DND-41 (cell line): ENCODE measurements around the gene RELL2.
A peak's percentile ranks its signal among the peaks of the same experiment; 100 is the strongest.

Source experiments
- ATAC-seq: fragments of 200-7000 bp; cut with Tn5 transposase; 3 replicates; pipeline ENCODE4 v1.9.1; 2021; ENCODE audit warnings: low read depth; ENCODE audit not compliant: insufficient read depth
- DNase-seq: peaks from one replicate; pipeline ENCODE4 v3.0.0-alpha.2; 2020
- H2AFZ ChIP-seq: 2 replicates; pipeline ENCODE4 v1.6.0; 2012; ENCODE audit warnings: low read depth, low read length
- H3K27ac ChIP-seq: 2 replicates; pipeline ENCODE4 v1.5.1; 2012; ENCODE audit warnings: low read length, inconsistent platforms
- H3K27me3 ChIP-seq: fragments of 200-600 bp; sonication (generic); 2 replicates; pipeline ENCODE4 v1.6.0; 2012; ENCODE audit warnings: low read length, mild to moderate bottlenecking, inconsistent platforms; ENCODE audit not compliant: insufficient read depth, poor library complexity
- H3K36me3 ChIP-seq: 2 replicates; pipeline ENCODE4 v1.5.1; 2012; ENCODE audit warnings: low read length, inconsistent platforms; ENCODE audit not compliant: insufficient read depth
- H3K4me1 ChIP-seq: 2 replicates; pipeline ENCODE4 v1.5.1; 2012; ENCODE audit warnings: mild to moderate bottlenecking, low read length; ENCODE audit not compliant: insufficient read depth
- H3K4me2 ChIP-seq: 2 replicates; pipeline ENCODE4 v1.6.0; 2012; ENCODE audit warnings: mild to moderate bottlenecking, moderate library complexity, low read length, inconsistent platforms; ENCODE audit not compliant: insufficient read depth
- H3K4me3 ChIP-seq, 2 experiments: fragments of 200-600 bp in 1 of 2; shearing (Covaris generic) in 1 of 2; 2 replicates each; pipeline ENCODE4 v1.5.1; 2012 to 2016; ENCODE audit warnings: inconsistent platforms in 2 of 2, low read length in 2 of 2, mild to moderate bottlenecking in 2 of 2, low read depth in 1 of 2, moderate library complexity in 1 of 2
- H3K79me2 ChIP-seq: 2 replicates; pipeline ENCODE4 v1.6.0; 2012; ENCODE audit warnings: low read length, inconsistent platforms; ENCODE audit not compliant: insufficient read depth
- H3K9ac ChIP-seq: 2 replicates; pipeline ENCODE4 v1.6.0; 2012; ENCODE audit warnings: low read depth, mild to moderate bottlenecking, inconsistent platforms, low read length, moderate library complexity
- H3K9me3 ChIP-seq: 2 replicates; pipeline ENCODE4 v1.5.1; 2012; ENCODE audit warnings: low read length, moderate library complexity, mild to moderate bottlenecking, inconsistent platforms; ENCODE audit not compliant: insufficient read depth, severe bottlenecking
- H4K20me1 ChIP-seq: 2 replicates; pipeline ENCODE4 v1.6.0; 2012; ENCODE audit warnings: low read length; ENCODE audit not compliant: insufficient read depth
- CTCF ChIP-seq: IDR thresholded peaks from 2 replicates; pipeline ENCODE4 v1.5.1; 2012; ENCODE audit warnings: borderline replicate concordance, low read length, moderate library complexity, mild to moderate bottlenecking; ENCODE audit not compliant: poor library complexity, severe bottlenecking; ENCODE audit errors: extremely low read depth
- EZH2 ChIP-seq: IDR thresholded peaks from 3 replicates; pipeline ENCODE4 v1.6.1; 2012; ENCODE audit warnings: borderline replicate concordance, low read depth, mild to moderate bottlenecking, moderate library complexity, low read length, inconsistent platforms; ENCODE audit not compliant: severe bottlenecking

The RELL2 gene

GRCh38 chr5:141655020-141655419 lies 18.2 kb downstream of the RELL2 start:
- H3K27ac ChIP-seq: no peak overlapping the region
- no peak overlapping the region for H2AFZ ChIP-seq
- no peaks in the 10 kb centered on the region for H3K79me2 ChIP-seq
- H3K27me3 ChIP-seq: peaks cover 4% of the 10 kb centered on the region
- no peaks in the 10 kb centered on the region for H3K36me3 ChIP-seq
- H3K4me3 ChIP-seq: no peak overlapping the region
- DNase-seq (no peak), ATAC-seq (0 out of 3 replicates have a peak, but pooled peaks have one; percentile 17)
- no peaks in the 10 kb centered on the region for H3K4me1 ChIP-seq
- H3K9me3 ChIP-seq: no peaks in the 10 kb centered on the region
- H4K20me1 ChIP-seq: no peaks in the 10 kb centered on the region
- H3K4me2 ChIP-seq: no peak overlapping the region
- no peak for TF ChIP-seq EZH2
- TF ChIP-seq CTCF: no peak
- H3K9ac ChIP-seq: no peak overlapping the region

GRCh38 chr5:141656396-141656795 lies 19.6 kb downstream of the RELL2 start:
- TF ChIP-seq CTCF: no peak
- no peak for TF ChIP-seq EZH2
- H3K9ac ChIP-seq: no peak overlapping the region
- H3K4me3 ChIP-seq: no peak overlapping the region
- DNase-seq: no peak
- no peak overlapping the region for H2AFZ ChIP-seq
- no peaks in the 10 kb centered on the region for H3K9me3 ChIP-seq
- no peaks in the 10 kb centered on the region for H3K79me2 ChIP-seq
- no peaks in the 10 kb centered on the region for H3K4me1 ChIP-seq
- H3K36me3 ChIP-seq: no peaks in the 10 kb centered on the region
- H3K27ac ChIP-seq: no peak overlapping the region
- no peak overlapping the region for H3K4me2 ChIP-seq
- peaks cover 4% of the 10 kb centered on the region for H3K27me3 ChIP-seq
- no peak for ATAC-seq
- H4K20me1 ChIP-seq: no peaks in the 10 kb centered on the region

GRCh38 chr5:141657404-141657803 lies 20.6 kb downstream of the RELL2 start:
- Histone ChIP-seq H3K36me3 (no peaks in the 10 kb centered on the region), H3K9ac (no peak overlapping the region), H4K20me1 (no peaks in the 10 kb centered on the region), H3K4me3 (no peak overlapping the region), H3K9me3 (no peaks in the 10 kb centered on the region), H3K27ac (no peak overlapping the region), H3K4me1 (no peaks in the 10 kb centered on the region), H2AFZ (no peak overlapping the region), H3K4me2 (no peak overlapping the region), H3K79me2 (no peaks in the 10 kb centered on the region), H3K27me3 (peaks cover 2% of the 10 kb centered on the region)
- TF ChIP-seq CTCF (no peak), EZH2 (no peak)
- DNase-seq (no peak), ATAC-seq (no peak)

GRCh38 chr5:141657937-141658545 lies 21.2 kb downstream of the RELL2 start:
- no peak for ATAC-seq
- no peak for DNase-seq
- Histone ChIP-seq H3K4me1 (no peaks in the 10 kb centered on the region), H3K9ac (no peak overlapping the region), H3K4me3 (no peak overlapping the region), H3K4me2 (no peak overlapping the region), H3K79me2 (no peaks in the 10 kb centered on the region), H3K9me3 (no peaks in the 10 kb centered on the region), H3K27me3 (no peaks in the 10 kb centered on the region), H4K20me1 (no peaks in the 10 kb centered on the region), H2AFZ (no peak overlapping the region), H3K27ac (no peak overlapping the region), H3K36me3 (no peaks in the 10 kb centered on the region)
- no peak for TF ChIP-seq CTCF
- TF ChIP-seq EZH2: no peak
